PC-3 (cell line): ENCODE measurements around the gene IAPP. TPM values are rescaled to one million over a fixed set of nuclear protein-coding genes. Genes with fewer than 3 reads are reported as not detected.
"Not testable (repeated sequence)": the region's sequence is repeated elsewhere in the genome, so short reads cannot be mapped to it uniquely, and the experiment has no call there.

ENCODE experiments used
- ATAC-seq: fragments of 200-7000 bp; cut with Tn5 transposase; 2 replicates; pipeline ENCODE4 v1.9.1; 2020; ENCODE audit warnings: mild to moderate bottlenecking, moderate library complexity
- BruUV-seq: library from RNA; stranded (reverse); fragments of 400-500 nt; replicated peaks from 2 replicates; lab custom pipeline; 2021; lab: Mats Ljungman, UMichigan
- CTCF ChIA-PET: fragments of 300-600 bp; sonication (Branson Sonifier 250); formaldehyde crosslinking; loops from one replicate; lab custom pipeline; 2022; ENCODE audit warnings: antibody characterized with exemption; lab: Charles Lee
- POLR2A ChIA-PET: fragments of 300-600 bp; sonication (Branson Sonifier 250); formaldehyde crosslinking; loops from one replicate; lab custom pipeline; 2022; ENCODE audit warnings: antibody characterized with exemption; ENCODE audit not compliant: unreplicated experiment; lab: Charles Lee
- DNase-seq: peaks from one replicate; pipeline ENCODE4 v3.0.0-alpha.2; 2015
- H2AFZ ChIP-seq: fragments of 300-600 bp; sonication (generic); 2 replicates; pipeline ENCODE4 v1.6.0; 2016; ENCODE audit warnings: antibody characterized with exemption, low read length
- H3F3A ChIP-seq: fragments of 300-600 bp; sonication (generic); one replicate; pipeline ENCODE4 v1.6.0; 2017; ENCODE audit warnings: antibody characterized with exemption, low read length, control low read depth, mild to moderate bottlenecking; ENCODE audit not compliant: unreplicated experiment
- H3K27ac ChIP-seq: fragments of 300-600 bp; sonication (generic); 2 replicates; pipeline ENCODE4 v1.5.1; 2016; ENCODE audit warnings: mild to moderate bottlenecking, low read length
- H3K27me3 ChIP-seq: fragments of 300-600 bp; sonication (generic); 2 replicates; pipeline ENCODE4 v1.6.1; 2016; ENCODE audit warnings: low read length, mixed read lengths
- H3K36me3 ChIP-seq: fragments of 300-600 bp; sonication (generic); 2 replicates; pipeline ENCODE4 v1.6.1; 2016; ENCODE audit warnings: low read depth, mixed run types, low read length, mixed read lengths
- H3K4me1 ChIP-seq: fragments of 300-600 bp; sonication (generic); 2 replicates; pipeline ENCODE4 v1.5.1; 2016; ENCODE audit warnings: low read length; ENCODE audit not compliant: insufficient read depth
- H3K4me2 ChIP-seq: fragments of 300-600 bp; sonication (generic); 2 replicates; pipeline ENCODE4 v1.6.0; 2016; ENCODE audit warnings: low read length
- H3K4me3 ChIP-seq: fragments of 300-600 bp; sonication (generic); 2 replicates; pipeline ENCODE4 v1.5.1; 2016; ENCODE audit warnings: mild to moderate bottlenecking, low read length, mixed read lengths
- H3K79me2 ChIP-seq: fragments of 300-600 bp; sonication (generic); 2 replicates; pipeline ENCODE4 v1.6.1; 2017; ENCODE audit warnings: low read length, mixed read lengths
- H3K9ac ChIP-seq: fragments of 300-600 bp; sonication (generic); 2 replicates; pipeline ENCODE4 v1.6.0; 2016; ENCODE audit warnings: mild to moderate bottlenecking, low read length
- H3K9me2 ChIP-seq: fragments of 300-600 bp; sonication (generic); replicated peaks from 2 replicates; pipeline ENCODE4 v1.6.1; 2016; ENCODE audit warnings: mixed run types, low read length, mixed read lengths
- H3K9me3 ChIP-seq: fragments of 300-600 bp; sonication (generic); 2 replicates; pipeline ENCODE4 v1.6.1; 2016; ENCODE audit warnings: low read length, mixed read lengths
- H4K20me1 ChIP-seq: fragments of 300-600 bp; sonication (generic); 2 replicates; pipeline ENCODE4 v1.6.1; 2016; ENCODE audit warnings: low read length, mixed read lengths
- EZH2 ChIP-seq: fragments of 300-600 bp; sonication (generic); IDR thresholded peaks from one replicate; pipeline ENCODE4 v1.6.1; 2017; ENCODE audit warnings: antibody characterized with exemption, mild to moderate bottlenecking, low read length; ENCODE audit not compliant: unreplicated experiment
- EZH2phosphoT487 ChIP-seq: fragments of 300-600 bp; sonication (generic); IDR thresholded peaks from 2 replicates; pipeline ENCODE4 v1.6.1; 2018; ENCODE audit warnings: mild to moderate bottlenecking, antibody characterized with exemption, low read length, borderline replicate concordance
- intact Hi-C: fragments of 100-400 bp; cut with micrococcal nuclease; formaldehyde crosslinking; loops from 2 replicates; pipeline ENCODE4 v1.9.0; 2023
- total RNA-seq: library from RNA; depleted of rRNA; stranded (reverse); fragments of >200 nt; gene quantifications from 2 replicates; pipeline ENCODE4 v1.2.3, GENCODE V29; 2014
- TF ChIP-seq, protein P1 (sequence below): fragments of 300-600 bp; sonication (generic); conservative IDR thresholded peaks from 2 replicates; pipeline ENCODE4 v1.5.1; 2017; ENCODE audit warnings: antibody characterized with exemption, low read depth, mild to moderate bottlenecking, low read length

IAPP gene
- total RNA-seq, 1 experiment from 2014 or later = not detected

- H3K9me3 ChIP-seq = no peaks in the 10 kb centered on the region
- no peaks in the 10 kb centered on the region for H3K36me3 ChIP-seq
- no peaks in the 10 kb centered on the region for H3K79me2 ChIP-seq
- TF ChIP-seq, protein P1, sequence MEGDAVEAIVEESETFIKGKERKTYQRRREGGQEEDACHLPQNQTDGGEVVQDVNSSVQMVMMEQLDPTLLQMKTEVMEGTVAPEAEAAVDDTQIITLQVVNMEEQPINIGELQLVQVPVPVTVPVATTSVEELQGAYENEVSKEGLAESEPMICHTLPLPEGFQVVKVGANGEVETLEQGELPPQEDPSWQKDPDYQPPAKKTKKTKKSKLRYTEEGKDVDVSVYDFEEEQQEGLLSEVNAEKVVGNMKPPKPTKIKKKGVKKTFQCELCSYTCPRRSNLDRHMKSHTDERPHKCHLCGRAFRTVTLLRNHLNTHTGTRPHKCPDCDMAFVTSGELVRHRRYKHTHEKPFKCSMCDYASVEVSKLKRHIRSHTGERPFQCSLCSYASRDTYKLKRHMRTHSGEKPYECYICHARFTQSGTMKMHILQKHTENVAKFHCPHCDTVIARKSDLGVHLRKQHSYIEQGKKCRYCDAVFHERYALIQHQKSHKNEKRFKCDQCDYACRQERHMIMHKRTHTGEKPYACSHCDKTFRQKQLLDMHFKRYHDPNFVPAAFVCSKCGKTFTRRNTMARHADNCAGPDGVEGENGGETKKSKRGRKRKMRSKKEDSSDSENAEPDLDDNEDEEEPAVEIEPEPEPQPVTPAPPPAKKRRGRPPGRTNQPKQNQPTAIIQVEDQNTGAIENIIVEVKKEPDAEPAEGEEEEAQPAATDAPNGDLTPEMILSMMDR = no peak
- TF ChIP-seq EZH2phosphoT487 (no peak), EZH2 (no peak)
- intact Hi-C loops = no loop called here
- H2AFZ ChIP-seq = no peak overlapping the region
- H4K20me1 ChIP-seq = no peaks in the 10 kb centered on the region
- H3K27ac ChIP-seq = no peak overlapping the region
- no peak for DNase-seq
- no peaks in the 10 kb centered on the region for H3K9me2 ChIP-seq
- no peak overlapping the region for H3K9ac ChIP-seq
- H3K4me1 ChIP-seq = no peaks in the 10 kb centered on the region
- H3K4me3 ChIP-seq = no peak overlapping the region
- ChIA-PET CTCF (no interaction called here), POLR2A (no interaction called here)
- no peak overlapping the region for H3K4me2 ChIP-seq
- no peak for ATAC-seq
- H3F3A ChIP-seq = no peaks in the 10 kb centered on the region
- peaks cover 16% of the 10 kb centered on the region; the same call in 1 of the 2 replicates for H3K27me3 ChIP-seq
- BruUV-seq = no TSS peak
Observed at GRCh38 chr12:21392384-21392783, 19.7 kb downstream of the IAPP start.

GRCh38 chr12:21394828-21395626 lies 22.3 kb downstream of the IAPP start:
- CTCF ChIA-PET, H2AFZ ChIP-seq, H3K9ac ChIP-seq, intact Hi-C loops, H3K36me3 ChIP-seq, H3K27ac ChIP-seq, H4K20me1 ChIP-seq, H3K4me3 ChIP-seq, H3K4me1 ChIP-seq, H3F3A ChIP-seq, POLR2A ChIA-PET, H3K4me2 ChIP-seq, H3K9me3 ChIP-seq, DNase-seq, ATAC-seq, H3K79me2 ChIP-seq, BruUV-seq, H3K9me2 ChIP-seq: not testable (repeated sequence)
- peaks cover 16% of the 10 kb centered on the region; the same call in 1 of the 2 replicates for H3K27me3 ChIP-seq

DNA sequence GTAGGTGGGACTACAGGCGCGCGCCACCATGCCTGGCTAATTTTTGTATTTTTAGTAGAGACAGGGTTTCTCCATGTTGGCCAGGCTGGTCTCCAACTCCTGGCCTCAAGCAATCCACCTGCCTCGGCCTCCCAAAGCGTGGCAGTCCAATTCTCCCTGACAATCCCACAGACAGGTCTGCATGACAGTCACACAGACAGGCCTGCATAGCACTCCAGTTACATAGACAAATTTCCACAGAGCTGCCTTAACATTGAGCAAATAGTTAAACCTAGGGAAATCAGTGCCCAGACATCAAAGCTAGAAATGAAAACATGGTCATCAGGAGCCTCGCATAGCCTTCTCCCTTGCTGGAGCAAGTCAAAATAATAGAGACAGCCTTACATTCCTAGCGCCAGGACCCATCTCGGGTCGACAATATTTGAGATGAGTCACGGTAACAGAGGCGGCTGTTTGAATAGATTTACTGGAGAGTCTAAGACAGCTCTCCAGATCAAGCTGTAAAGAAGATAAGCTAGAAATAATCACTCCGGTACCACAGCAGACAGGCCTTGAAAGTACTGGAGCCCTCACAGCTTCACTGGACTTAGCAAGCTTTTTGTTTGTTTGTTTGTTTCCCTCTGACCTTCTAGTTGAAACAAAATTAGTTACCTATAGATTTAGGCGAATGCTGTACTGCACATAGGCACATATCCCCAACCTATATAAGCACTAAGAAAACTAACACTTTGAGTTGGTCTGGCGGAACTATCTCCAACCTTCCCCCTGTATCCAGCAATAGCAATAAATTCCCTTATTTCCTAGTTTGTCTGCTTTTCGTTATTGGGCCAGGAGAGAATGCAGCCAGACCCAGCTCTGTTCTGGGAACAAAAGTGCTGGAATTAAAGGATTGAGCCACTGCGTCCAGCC lies 40.9 kb downstream of the IAPP start:
- POLR2A ChIA-PET = interaction anchor here (0.6 kb wide), 1 partner anchor 1956 kb away, joined by 4 read pairs; no protein-coding TSS in a partner anchor
- Histone ChIP-seq H3F3A (no peaks in the 10 kb centered on the region), H3K9me2 (no peaks in the 10 kb centered on the region), H4K20me1 (no peaks in the 10 kb centered on the region), H3K27ac (no peak overlapping the region), H3K4me1 (no peaks in the 10 kb centered on the region), H2AFZ (no peak overlapping the region), H3K36me3 (no peaks in the 10 kb centered on the region), H3K4me3 (no peak overlapping the region), H3K27me3 (no peaks in the 10 kb centered on the region; the same call in 1 of the 2 replicates), H3K9ac (no peak overlapping the region), H3K4me2 (no peak overlapping the region), H3K79me2 (no peaks in the 10 kb centered on the region), H3K9me3 (no peaks in the 10 kb centered on the region)
- intact Hi-C loops = no loop called here
- CTCF ChIA-PET = no interaction called here
- no peak for ATAC-seq
- no TSS peak for BruUV-seq
- TF ChIP-seq EZH2 (no peak), EZH2phosphoT487 (no peak)
- TF ChIP-seq, protein P1 = no peak
- no peak for DNase-seq
